GM12878 (cell line): Measurements from ENCODE around the gene SGMS1. TPM values are rescaled to one million over a fixed set of nuclear protein-coding genes. Genes with fewer than 3 reads are reported as not detected.

Experiments
- BRCA1 ChIP-seq: IDR thresholded peaks from 2 replicates; pipeline ENCODE4 v1.6.1; 2011; ENCODE audit warnings: low read depth, low read length, improper control_type of control experiment
- CHD1 ChIP-seq: IDR thresholded peaks from 2 replicates; pipeline ENCODE4 v1.6.1; 2012; ENCODE audit warnings: low read depth, low read length, improper control_type of control experiment
- CHD4 ChIP-seq: fragments of 200-600 bp; sonication (generic); IDR thresholded peaks from 2 replicates; pipeline ENCODE4 v1.6.1; 2016; ENCODE audit warnings: mild to moderate bottlenecking
- CREM ChIP-seq: IDR thresholded peaks from 2 replicates; pipeline ENCODE4 v1.6.1; 2014; ENCODE audit warnings: antibody characterized with exemption, low read depth
- FOS ChIP-seq: IDR thresholded peaks from 3 replicates; pipeline ENCODE4 v1.6.1; 2011; ENCODE audit warnings: borderline replicate concordance; ENCODE audit not compliant: insufficient read length; ENCODE audit errors: extremely low read depth
- IRF4 ChIP-seq: IDR thresholded peaks from 2 replicates; pipeline ENCODE4 v1.6.1; 2011; ENCODE audit warnings: low read depth, low read length
- JUNB ChIP-seq: IDR thresholded peaks from 2 replicates; pipeline ENCODE4 v1.6.1; 2016; ENCODE audit warnings: antibody characterized with exemption, mild to moderate bottlenecking
- MAX ChIP-seq: IDR thresholded peaks from 2 replicates; pipeline ENCODE4 v1.6.1; 2012; ENCODE audit warnings: low read depth, low read length, improper control_type of control experiment
- NR2C2 ChIP-seq: IDR thresholded peaks from 2 replicates; pipeline ENCODE4 v1.6.1; 2011; ENCODE audit warnings: borderline replicate concordance, low read depth; ENCODE audit not compliant: control insufficient read depth, insufficient read length
- POLR2A ChIP-seq: IDR thresholded peaks from 2 replicates; pipeline ENCODE4 v1.6.1; 2011; ENCODE audit warnings: low read depth, mild to moderate bottlenecking, low read length
- STAT1 ChIP-seq: fragments of 450-650 bp; conservative IDR thresholded peaks from 2 replicates; pipeline ENCODE4 v1.6.1; 2014; ENCODE audit warnings: antibody characterized with exemption, mild to moderate bottlenecking
- TAF1 ChIP-seq: IDR thresholded peaks from 2 replicates; pipeline ENCODE4 v1.6.1; 2011; ENCODE audit warnings: mild to moderate bottlenecking, low read depth, low read length, borderline replicate concordance
- ZBTB4 ChIP-seq: fragments of 450-650 bp; formaldehyde crosslinking; IDR thresholded peaks from 2 replicates; pipeline ENCODE4 v1.4.0; 2022; ENCODE audit warnings: mild to moderate bottlenecking, moderate library complexity
- ZNF217 ChIP-seq: fragments of 450-650 bp; IDR thresholded peaks from 2 replicates; pipeline ENCODE4 v1.6.1; 2017; ENCODE audit warnings: antibody characterized with exemption, mild to moderate bottlenecking
- ZNF687 ChIP-seq: fragments of 450-650 bp; IDR thresholded peaks from 2 replicates; pipeline ENCODE4 v1.6.1; 2017; ENCODE audit warnings: mild to moderate bottlenecking, moderate library complexity
- ZZZ3 ChIP-seq: IDR thresholded peaks from 2 replicates; pipeline ENCODE4 v1.6.1; 2011; ENCODE audit warnings: low read depth; ENCODE audit not compliant: control insufficient read depth, insufficient read length
- polyA plus RNA-seq, 11 experiments: library from polyadenylated mRNA; depleted of rRNA in 4 of 11; unstranded in 6 of 11; stranded (reverse) in 5 of 11; fragments of >200 nt; fragmentation: Nextera tagmentation in 4 of 11; fragmentation: Illumina TruSeq in 1 of 11; extraction: Ambion mirVana in 4 of 11; extraction: Trizol in 1 of 11; gene quantifications; 1 replicate in 1 of 11; 2 replicates in 10 of 11; pipeline versions ENCODE4 v1.2.1 to v1.2.3, GENCODE V29; 2011 to 2016; ENCODE audit warnings: inconsistent platforms in 2 of 11, missing spikeins in 2 of 11, low read depth in 1 of 11
- total RNA-seq, 4 experiments: library from RNA; depleted of rRNA in 3 of 4; stranded (reverse); fragments of >200 nt in 3 of 4; fragmentation: Illumina TruSeq in 1 of 4; extraction: Trizol in 1 of 4; gene quantifications; 2 replicates each; pipeline versions ENCODE4 v1.2.1 to v1.2.3, GENCODE V29; 2013 to 2021
- TF ChIP-seq, protein P1 (sequence below): IDR thresholded peaks from 2 replicates; pipeline ENCODE4 v1.6.1; 2011; ENCODE audit warnings: low read depth, low read length, improper control_type of control experiment, borderline replicate concordance
- TF ChIP-seq, protein P2 (sequence below): IDR thresholded peaks from 2 replicates; pipeline ENCODE4 v1.6.1; 2012; ENCODE audit warnings: low read length, inconsistent platforms
- TF ChIP-seq, protein P3 (sequence below), 3 experiments: IDR thresholded peaks in 2 of 3; conservative IDR thresholded peaks in 1 of 3; 2 replicates each; pipeline ENCODE4 v1.5.1; 2011; ENCODE audit warnings: low read depth in 3 of 3, low read length in 3 of 3, mild to moderate bottlenecking in 3 of 3, control low read depth in 2 of 3, moderate library complexity in 2 of 3, inconsistent platforms in 1 of 3, mixed read lengths in 1 of 3; ENCODE audit not compliant: control insufficient read depth in 2 of 3, insufficient read depth in 1 of 3; ENCODE audit errors: extremely low read depth in 1 of 3

The SGMS1 gene
- total and polyA plus RNA-seq, 10 of the 15 experiments (the other 5 are each of a cell fraction or from before 2014, with no cell fraction given), result 1.4 to 14.5 (median 4.9) TPM

DNA sequence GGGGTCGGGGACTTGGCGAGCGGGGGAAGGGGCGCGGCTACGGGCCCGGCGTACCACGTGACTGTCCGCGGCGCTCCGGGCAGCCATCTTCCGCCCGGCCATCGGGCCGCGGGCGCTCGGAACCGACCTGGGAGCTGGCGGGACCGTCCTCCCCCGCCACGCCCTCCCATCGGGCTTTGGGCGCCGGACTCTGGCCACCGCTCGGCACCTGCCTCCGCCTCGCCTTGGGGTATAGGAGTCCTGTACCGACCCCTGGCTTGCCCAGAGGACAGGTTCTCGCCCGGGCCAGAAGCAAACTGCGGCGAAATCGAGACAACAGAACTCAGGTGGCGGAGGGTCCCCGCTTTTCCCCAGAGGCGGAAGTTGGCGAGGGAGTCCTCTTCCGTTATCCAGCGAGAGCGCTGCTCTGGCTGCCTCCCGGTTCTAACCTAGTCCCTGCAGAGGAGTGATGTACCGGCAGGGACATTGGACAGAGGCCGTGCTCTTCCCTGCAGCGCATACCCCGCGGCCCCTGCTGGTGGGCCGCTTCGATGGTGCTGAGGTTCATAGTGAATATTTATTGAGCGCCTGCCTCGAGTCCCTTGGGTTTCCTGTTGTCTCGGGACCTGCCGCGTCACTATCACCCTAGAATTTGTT is 1.2 kb upstream of the SGMS1 start (continued):
- TF ChIP-seq ZNF687 (0 out of 2 replicates have a peak, but pooled peaks have one; percentile 4), BRCA1 (no peak), ZBTB4 (CRISPR knock-in tag) (no peak), POLR2A (peak; percentile 89), CREM (no peak), MAX (no peak; the same call in 1 of the 2 replicates), ZNF217 (peak; percentile 54; the same call in 1 of the 2 replicates), CHD4 (no peak), JUNB (no peak), TAF1 (0 out of 2 replicates have a peak, but pooled peaks have one; percentile 52), IRF4 (no peak), FOS (no peak), STAT1 (no peak), CHD1 (no peak), NR2C2 (no peak), ZZZ3 (no peak)
- TF ChIP-seq, protein P1, sequence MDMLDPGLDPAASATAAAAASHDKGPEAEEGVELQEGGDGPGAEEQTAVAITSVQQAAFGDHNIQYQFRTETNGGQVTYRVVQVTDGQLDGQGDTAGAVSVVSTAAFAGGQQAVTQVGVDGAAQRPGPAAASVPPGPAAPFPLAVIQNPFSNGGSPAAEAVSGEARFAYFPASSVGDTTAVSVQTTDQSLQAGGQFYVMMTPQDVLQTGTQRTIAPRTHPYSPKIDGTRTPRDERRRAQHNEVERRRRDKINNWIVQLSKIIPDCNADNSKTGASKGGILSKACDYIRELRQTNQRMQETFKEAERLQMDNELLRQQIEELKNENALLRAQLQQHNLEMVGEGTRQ, result no peak; the same call in 1 of the 2 replicates
- TF ChIP-seq, protein P2, sequence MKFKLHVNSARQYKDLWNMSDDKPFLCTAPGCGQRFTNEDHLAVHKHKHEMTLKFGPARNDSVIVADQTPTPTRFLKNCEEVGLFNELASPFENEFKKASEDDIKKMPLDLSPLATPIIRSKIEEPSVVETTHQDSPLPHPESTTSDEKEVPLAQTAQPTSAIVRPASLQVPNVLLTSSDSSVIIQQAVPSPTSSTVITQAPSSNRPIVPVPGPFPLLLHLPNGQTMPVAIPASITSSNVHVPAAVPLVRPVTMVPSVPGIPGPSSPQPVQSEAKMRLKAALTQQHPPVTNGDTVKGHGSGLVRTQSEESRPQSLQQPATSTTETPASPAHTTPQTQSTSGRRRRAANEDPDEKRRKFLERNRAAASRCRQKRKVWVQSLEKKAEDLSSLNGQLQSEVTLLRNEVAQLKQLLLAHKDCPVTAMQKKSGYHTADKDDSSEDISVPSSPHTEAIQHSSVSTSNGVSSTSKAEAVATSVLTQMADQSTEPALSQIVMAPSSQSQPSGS, result no peak
- TF ChIP-seq, protein P3, sequence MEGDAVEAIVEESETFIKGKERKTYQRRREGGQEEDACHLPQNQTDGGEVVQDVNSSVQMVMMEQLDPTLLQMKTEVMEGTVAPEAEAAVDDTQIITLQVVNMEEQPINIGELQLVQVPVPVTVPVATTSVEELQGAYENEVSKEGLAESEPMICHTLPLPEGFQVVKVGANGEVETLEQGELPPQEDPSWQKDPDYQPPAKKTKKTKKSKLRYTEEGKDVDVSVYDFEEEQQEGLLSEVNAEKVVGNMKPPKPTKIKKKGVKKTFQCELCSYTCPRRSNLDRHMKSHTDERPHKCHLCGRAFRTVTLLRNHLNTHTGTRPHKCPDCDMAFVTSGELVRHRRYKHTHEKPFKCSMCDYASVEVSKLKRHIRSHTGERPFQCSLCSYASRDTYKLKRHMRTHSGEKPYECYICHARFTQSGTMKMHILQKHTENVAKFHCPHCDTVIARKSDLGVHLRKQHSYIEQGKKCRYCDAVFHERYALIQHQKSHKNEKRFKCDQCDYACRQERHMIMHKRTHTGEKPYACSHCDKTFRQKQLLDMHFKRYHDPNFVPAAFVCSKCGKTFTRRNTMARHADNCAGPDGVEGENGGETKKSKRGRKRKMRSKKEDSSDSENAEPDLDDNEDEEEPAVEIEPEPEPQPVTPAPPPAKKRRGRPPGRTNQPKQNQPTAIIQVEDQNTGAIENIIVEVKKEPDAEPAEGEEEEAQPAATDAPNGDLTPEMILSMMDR (IDR thresholded peaks at IDR 0.05 in 2 of 3, conservative IDR thresholded peaks at IDR 0.05 in 1 of 3; ENCODE audit: control insufficient read depth in 2 of 3, extremely low read depth in 1 of 3, insufficient read depth in 1 of 3, low read depth in 3 of 3, low read length in 3 of 3), result peak; percentile 52 to 70 (median 56)
